HG03378 (cell line): Measurements from ENCODE around the gene LRIG1.
"Not testable (repeated sequence)": the region's sequence is repeated elsewhere in the genome, so short reads cannot be mapped to it uniquely, and the experiment has no call there.

Source experiments
- ATAC-seq: cut with Tn5 transposase; IDR thresholded peaks from one replicate; pipeline ENCODE4 v1.9.1; 2021; ENCODE audit warnings: mild to moderate bottlenecking, moderate library complexity; ENCODE audit not compliant: unreplicated experiment

The LRIG1 gene

DNA sequence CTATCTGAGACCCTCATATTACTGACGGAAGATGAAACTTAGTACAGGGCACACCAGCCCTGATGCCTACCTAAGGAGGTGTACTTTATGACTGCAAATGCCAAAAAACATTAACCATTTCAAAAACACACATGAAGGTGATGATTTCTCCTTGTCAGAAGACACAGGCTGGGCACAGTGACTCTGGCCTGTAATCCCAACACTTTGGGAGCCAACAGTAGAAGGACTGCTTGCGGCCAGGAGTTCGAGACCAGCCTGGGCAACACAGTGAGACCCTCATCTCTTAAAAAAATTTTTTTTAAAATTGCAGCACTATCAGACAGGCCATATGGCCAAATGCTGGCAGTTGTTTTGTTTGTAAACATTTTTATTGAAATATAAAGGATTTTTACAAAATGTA is 73.5 kb downstream of the LRIG1 start:
- no peak for ATAC-seq

DNA sequence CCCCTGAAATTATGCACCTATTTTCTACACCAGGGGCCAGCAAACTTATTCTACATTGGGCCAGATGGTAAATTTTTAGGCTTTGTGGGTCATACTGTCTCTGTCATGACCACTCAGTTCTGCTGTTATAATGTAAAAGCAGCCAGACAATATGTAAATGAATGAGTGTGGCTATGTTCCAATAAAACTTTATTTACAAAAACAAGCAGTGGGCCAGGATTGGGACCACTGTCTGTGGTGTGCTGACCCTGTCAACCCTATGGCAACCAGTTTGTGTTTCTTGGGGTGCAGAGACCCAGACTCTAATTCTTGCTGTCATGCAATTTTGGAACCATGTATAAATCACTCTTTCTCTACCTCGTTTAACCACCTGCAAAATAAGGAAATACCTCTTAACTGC is 74.7 kb downstream of the LRIG1 start:
- ATAC-seq, result no peak

DNA sequence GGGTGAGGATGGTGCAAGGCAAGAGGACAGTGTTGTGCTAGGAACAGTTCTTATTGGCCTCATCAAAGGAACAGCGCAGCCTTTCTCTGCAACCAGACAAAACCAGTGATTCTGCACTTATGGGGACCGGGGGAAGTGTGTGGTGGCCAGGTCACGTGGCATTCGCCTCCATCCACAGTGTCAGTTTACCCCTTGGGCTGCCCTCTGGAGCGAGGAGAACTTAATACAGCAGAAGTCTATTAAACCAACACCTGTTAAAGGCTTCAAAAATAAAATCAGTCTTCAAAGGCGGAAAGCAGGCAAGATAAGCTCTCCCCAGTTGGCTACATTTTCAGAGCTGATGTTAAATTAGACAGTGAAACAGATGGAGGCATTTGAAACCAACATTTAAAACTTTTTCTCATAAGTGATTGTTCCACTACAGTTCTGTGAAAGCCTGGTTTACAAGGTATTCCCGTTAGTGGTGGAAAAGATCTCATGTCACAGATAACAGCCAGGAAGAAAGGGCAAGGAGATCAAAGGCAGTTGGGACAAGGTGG is 75.2 kb downstream of the LRIG1 start:
- ATAC-seq, result no peak

DNA sequence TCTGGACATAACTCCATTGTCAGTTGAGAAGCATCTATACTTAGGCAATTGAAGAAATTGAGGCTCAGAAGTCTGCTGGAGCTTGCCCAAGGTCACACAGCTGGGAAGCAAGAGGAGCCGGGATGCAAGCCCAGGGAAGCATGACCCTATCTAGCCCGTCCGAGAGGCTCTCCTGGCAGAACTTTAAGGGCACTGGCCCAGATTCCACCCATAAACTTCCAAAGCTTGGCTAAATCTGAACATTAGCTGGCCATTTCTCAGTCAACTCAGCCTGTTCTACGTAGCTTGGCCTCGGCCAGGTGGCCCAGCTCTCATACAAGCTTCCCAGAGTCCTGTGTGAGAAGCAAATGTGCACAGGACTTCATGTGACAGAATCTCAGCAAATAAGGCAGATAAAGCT is 75.8 kb downstream of the LRIG1 start:
- no peak for ATAC-seq

DNA sequence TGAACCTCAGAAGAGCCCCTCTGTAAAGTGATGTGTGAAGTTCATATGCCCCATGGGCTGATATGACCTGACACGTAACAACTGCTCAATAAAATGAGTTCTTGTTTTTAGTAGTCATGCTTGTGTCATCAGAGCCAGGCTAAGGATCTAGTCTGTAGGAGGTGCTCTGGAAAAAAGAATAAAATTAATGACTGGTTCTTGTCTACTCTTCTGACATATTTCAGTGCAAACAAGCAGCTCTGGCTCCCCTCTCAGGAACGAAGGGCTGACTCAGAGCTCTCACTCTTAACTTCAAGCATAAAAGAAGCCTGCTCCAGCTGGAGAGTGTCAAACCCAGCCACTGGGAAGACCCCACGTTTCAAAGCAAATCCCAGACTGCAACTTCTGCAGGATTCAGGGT is 77.0 kb downstream of the LRIG1 start:
- ATAC-seq, result no peak

DNA sequence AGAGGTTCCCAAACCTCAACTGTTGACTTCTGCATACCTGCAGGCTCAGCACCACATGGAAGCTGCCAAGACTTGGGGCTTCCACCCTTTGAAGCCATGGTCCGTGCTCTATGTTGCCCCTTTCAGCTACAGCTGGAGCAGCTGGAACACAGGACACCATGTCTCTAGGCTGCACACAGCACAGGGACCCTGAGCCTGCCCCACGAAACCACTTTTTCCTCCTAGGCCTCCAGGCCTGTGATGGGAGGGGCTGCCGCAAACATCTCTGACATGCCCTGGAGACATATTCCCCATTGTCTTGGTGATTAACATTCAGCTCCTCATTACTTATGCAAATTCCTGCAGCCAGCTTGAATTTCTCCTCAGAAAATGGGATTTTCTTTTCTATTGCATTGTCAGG is 78.9 kb downstream of the LRIG1 start:
- not testable (repeated sequence) for ATAC-seq

DNA sequence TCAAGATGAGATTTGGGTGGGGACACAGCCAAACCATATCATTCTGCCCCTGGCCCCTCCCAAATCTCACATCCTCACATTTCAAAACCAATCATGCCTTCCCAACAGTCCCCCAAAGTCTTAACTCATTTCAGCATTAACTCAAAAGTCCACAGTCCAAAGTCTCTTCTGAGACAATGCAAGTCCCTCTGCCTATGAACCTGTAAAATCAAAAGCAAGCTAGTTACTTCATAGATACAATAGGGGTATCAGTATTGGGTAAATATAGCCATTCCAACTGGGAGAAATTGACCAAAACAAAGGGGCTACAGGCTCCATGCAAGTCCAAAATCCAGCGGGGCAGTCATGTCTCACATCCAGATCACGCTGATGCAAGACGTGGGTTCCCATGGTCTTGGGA is 79.7 kb downstream of the LRIG1 start:
- ATAC-seq, result not testable (repeated sequence)

DNA sequence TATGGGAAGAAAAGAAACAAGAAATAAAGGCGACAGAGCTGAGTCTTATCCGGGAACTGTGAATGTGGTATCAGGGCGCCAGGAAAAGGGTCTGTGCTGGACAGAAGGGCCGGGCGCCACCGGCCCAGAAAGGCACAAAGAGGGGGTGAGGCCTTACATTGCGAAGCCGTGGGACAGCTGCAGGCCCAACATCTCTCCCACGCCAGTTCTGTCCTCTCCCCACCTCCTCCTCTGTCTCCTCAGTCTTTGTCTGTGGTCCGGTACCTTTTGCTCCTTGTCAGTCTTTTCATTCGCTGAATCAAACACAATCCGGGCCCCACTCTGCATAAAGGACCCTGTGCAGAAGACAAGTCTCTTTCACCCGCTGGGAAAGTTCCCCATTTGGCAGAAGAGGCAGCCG is 81.8 kb downstream of the LRIG1 start:
- ATAC-seq, result no peak

DNA sequence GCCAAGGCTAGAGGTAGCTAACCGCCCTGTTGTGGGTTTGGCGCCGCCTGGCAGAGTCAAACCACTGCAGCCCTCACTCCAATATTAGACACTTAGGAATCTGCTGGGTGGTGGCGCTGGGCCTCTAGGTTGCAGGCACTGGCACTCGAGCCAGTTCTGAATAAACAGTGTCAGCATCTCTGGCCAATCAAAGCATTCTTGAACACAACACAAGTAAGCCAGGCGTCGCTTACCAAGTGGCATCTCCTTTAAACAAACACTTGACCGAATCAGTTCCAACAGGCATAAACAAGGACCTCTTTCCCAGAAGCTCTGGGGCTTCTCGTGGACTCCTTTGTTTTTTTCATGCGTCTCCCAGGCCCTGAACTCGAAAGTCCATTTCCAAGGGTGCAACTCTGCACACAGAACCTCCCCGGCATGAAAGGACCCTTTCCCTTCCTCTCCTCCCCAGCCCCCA is 82.3 kb downstream of the LRIG1 start:
- no peak for ATAC-seq

DNA sequence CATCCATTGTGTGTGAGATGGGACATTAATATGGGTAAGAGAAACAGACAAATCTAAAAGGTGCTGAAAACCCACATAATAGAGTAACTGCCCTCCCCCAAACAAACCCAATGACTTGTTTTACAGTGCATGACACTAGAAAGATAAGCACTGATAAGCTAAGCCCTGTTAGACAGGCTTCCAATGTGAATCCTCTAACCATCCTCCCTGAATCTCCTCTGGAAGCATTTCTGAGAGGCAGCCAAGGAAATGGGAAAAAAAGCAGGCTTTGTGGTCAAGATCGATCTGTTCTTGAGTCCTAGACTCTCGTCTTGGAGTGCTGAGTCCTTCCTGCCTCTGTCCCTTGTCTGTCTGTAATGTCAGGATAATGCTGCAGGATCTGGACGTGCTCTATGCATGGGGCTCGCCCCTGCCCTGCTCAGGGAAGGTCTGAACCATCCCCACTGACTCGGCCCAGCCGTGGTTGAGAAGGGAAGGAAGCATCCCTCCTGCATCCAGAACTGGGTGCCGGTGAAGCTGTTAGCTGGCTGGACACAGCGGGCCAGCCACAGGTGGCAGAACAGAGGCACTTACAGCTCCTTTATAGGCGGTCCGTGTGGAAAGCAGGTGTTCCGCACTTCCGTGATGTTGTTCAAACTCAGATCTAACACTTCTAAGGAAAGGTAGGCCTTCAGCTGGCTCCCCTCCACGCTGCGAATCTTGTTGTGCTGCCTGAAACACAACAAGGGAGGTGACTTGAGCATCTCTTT is 84.1 kb downstream of the LRIG1 start:
- ATAC-seq, result no peak

DNA sequence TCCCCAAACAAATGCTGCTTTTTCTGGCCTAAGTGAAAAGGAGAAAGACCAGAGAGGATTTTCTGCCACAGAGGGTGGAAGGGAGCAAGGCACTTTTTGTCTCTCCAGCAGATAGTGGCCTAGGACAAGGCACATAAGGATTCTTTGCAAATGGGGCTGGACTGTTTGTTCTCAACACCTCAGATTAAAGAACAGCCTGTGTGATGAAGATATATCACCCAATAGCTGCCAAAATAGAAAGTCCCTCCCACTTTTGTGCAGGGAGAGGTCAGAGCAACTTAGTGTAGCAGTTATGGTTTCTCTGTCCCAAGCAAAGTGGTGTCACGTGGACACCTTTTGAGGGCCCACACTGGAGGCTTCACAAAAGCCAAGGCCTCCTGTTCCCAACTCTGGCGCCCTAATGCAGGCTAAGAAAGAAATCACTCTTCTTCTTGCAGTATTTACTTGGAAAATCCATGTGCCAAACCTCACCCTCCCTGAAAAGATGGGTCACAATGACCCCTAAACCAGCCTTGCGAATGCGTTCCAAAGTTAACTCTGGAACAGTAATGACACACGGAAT is 84.9 kb downstream of the LRIG1 start:
- no peak for ATAC-seq

DNA sequence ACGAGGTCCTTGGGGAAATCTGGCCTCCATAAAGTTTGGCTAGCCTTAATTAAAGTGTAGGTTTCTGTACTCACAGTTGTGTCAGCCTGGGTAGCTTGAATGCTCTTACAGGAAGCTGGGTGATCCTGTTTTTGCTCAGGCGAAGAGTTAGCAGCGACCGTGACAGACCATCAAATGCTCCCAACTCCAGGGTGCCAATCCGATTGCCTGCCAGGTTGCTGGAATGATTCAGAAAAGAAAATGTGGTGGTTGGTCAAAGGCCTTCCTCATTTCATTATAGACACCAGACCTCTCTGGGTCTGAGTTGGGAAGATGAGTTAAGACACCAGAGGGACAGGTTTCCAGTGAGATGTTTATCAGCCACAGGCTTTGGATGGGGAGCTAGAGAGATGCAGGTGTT is 86.0 kb downstream of the LRIG1 start:
- ATAC-seq, result no peak

DNA sequence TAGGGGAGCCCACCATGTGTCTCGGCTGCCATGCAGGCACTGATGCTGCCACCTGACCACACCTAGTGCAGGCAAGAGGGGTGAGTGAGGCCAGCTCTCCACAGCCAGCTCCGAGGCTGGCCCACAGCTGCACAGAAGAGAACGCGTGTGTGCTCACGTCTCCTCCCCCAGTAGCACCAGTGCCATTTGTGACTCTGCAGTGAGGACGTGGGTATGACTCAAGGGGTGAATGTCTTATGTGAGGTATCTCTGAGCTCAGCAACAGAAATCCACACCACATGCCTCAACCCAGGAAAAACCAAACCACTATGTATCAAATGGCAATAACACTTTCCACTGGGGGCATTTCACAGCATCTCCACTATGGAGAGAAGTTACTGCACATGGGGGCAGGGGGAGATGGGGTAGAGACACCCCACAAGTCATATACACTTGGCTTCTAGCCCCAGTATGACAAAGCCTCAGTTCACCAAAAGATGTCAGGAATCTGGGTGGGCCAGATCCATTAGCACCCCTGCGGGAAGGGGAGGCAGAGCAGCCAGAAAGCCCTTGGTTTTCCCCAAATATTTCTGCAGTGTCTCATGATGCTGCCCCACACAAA is 87.6 kb downstream of the LRIG1 start:
- ATAC-seq, result no peak

DNA sequence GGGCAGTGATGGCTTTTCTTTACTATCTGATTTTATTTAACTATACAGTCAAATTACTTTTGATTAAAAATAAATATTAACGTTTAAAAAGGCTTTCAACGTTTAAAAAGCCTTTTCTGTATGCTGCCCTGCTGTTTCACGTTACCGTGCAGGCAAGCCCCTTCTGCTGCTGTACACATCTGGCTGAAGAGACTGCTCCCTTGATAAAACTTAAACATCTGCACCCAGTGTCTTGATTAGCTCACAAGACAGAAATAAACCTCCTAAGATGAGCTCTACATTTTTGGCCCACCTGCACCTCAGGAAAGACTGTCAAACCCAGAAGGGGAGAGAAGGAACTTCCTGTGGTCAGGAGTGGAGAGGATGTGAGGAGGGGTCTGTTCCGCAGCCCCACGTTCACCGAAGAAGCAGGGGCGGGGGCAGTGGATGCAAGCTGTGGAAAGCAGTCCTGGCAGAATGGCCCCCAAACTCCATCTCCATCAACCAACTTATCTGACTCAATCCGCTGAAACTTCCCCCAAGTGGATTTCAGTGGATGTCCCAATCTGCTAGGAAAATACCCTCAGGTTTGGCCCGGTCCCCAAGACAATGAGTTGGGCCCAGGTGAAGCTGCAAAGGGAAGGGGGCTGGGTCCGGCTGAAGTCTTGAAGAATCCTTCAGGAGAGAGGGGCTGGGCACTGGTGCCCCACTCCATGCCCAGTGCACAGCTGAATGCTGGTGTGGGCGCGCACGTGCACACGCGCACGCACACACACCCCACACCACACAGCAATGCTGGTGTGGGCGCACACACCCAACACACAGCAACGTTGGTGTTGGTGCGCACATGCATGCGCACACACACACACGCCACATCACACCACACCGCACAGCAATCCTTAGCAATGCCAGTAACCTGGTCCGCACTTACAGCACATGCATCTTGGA is 88.6 kb downstream of the LRIG1 start:
- no peak for ATAC-seq

DNA sequence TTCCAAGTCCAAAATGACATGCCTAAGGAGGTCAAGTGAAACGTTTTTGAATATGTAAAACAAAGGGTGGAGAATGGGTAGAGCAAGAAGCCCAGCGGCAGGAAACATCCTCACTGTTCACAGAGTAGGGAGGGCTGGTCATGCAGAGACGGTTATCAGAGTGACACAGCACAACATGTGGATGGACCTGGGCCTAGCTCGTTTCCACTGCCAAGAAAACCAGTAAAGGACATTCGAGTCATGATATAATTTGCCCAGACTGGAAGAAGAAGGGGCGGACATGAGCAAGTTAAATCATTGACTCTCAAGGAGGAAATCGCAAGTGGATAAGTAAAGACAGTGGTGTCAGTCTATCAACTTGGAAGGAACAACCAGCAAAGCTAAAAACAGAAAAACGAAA is 89.3 kb downstream of the LRIG1 start:
- ATAC-seq, result no peak

DNA sequence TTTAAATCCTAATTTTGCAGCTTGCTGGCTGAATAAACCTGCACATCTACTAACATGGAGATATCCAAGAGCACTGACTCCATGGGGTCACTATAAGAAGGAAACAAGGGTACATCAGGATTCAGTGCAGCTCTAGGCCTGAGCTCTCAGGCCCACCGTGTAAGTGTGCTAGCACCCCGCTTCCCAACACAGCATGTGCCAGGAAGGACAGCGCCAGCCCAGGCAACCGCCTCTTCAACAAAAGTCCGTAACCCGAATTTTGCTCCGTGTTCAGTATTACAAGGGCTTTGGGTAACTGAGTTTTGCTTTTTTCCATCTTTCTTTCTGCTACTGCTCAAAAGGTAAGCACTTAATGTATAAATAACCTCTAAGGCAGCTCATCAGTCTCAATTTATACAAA is 89.8 kb downstream of the LRIG1 start:
- ATAC-seq, result no peak

DNA sequence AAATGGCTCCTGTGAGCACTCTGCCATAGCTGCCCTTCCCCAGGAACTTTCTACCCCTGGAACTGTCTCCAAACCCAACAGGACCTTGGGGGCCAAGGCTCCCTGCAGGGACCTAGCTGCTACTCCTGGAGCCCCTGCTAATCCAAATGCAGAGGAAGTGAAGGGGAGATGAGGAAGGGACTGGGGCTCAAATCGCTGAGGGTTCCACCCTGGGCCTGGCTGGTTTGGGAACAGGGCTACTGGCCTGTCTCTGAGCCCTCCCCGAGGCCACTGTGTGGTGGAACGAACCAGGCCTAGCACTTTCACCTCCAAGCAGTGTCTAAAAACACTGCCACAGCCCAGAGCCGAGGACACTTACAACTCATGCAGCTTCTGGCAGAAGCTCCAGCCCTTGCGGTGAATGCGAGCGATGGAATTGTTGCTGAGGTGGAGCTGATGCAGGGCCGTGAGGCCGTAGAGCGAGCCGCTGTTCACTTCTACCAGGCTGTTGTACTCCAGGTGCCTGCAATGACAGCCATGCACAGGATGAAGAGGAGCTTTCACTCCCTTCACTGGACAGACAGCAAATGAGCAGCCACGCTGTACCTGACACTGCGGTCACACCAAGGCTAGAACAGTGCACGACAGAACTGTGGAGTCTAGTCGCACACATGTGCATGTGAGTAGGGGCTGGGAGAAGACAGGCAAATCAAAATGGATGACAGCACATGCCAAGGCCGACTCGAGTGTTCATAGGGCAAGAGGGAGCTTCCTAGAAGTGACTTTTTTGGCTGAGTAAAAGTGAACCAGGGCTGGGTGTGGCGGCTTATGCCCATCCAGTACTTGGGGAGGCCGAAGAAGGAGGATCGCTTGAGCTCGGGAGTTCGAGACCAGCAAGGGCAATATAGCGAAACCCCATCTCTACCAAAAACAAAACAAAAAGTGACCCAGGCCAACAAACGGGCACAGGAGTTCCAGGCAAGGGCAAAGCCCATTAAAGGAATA is 90.8 kb downstream of the LRIG1 start:
- ATAC-seq, result no peak

DNA sequence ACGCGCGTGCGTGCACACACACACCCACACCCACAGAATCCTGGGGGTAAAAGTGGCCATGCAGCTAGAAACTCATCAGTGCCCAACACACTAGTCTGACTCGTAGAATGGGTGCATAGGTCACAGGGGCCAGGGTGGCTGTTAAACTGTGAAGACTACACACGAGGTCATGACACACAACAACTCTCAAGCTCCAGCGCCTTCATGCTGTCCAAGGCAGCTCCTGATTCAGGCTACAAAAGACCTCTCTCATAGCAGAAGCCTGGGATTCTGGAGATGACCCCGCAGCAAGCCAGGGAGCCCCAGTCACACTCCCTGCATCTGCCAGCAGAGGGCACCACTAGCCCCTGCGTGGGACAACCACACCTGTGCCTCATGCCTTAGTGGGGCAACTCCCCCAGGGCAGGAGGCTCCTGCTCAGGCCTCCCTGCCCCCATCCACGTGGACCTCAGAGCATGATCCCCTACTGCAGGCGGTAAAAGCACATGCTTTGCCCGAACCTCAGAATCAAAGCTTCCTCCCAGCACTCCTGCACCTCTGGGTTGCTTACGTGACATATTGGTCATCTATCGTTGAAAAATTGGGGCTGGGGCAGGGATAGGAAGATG is 93.1 kb downstream of the LRIG1 start:
- peak; percentile 81 for ATAC-seq

DNA sequence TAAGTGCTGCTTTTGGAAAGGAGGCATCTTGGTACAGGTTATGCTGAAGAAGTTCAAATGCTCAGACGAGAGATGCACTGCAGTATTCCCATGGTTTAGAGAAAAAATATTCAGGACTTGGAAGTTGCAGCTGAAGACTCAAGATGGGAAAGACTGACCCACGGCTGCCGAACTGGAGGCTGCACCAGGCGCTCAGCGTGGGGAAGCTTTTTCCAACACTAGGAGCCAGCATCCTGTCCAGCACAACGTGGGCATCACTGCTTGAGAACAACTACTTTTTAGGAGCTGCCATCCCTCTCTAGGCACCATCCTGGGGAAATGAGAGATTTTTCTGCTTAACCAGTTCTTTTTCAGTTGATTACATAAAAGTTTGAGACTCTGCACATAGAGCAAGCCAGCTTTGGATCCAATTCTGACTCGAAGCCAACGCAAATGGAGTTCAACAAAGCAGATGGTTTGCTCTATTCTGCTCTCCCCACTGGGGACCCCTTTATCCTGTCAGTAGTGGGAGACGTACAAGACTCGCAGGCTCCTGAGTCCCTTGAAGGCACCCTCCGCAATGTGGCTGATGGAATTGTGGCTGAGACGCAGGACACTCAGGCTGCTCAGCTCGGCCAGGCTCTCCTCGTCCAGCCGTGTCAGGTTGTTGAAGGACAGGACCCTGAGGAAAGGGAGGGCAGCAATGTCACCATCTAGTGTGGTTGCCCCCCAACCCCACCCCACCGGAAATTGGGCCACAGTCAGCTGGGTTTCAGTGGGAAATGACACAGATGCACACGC is 93.8 kb downstream of the LRIG1 start:
- ATAC-seq, result no peak
